Kidney (tissue), 14 donors: ENCODE data around the gene FANCC. TPM values are rescaled to one million over a fixed set of nuclear protein-coding genes. Genes with fewer than 3 reads are reported as not detected.

Experiments
- DNase-seq, 5 donors: peaks; one replicate each; pipeline ENCODE4 v3.0.0-alpha.2; 2013 to 2020
- FAIRE-seq: peaks from 2 replicates; lab custom pipeline; 2012; peaks lifted over from hg19 to GRCh38; lab: Jason Lieb, UNC
- H3K27ac ChIP-seq, 2 donors: one replicate each; pipeline ENCODE4 v1.7.0; 2013; ENCODE audit warnings: low read depth in 2 of 2, low read length in 2 of 2, inconsistent platforms in 1 of 2
- H3K27me3 ChIP-seq: one replicate; pipeline ENCODE4 v1.7.1; 2013; ENCODE audit warnings: low read length, inconsistent platforms; ENCODE audit not compliant: control insufficient read depth, insufficient read depth
- H3K36me3 ChIP-seq, 3 donors: one replicate each; pipeline versions ENCODE4 v1.7.0 to v1.7.1; 2013; ENCODE audit warnings: low read length in 3 of 3, control low read depth in 1 of 3, inconsistent platforms in 1 of 3; ENCODE audit not compliant: insufficient read depth in 3 of 3, control insufficient read depth in 2 of 3
- H3K4me1 ChIP-seq, 3 donors: one replicate each; pipeline versions ENCODE4 v1.7.0 to v1.7.1; 2013; ENCODE audit warnings: low read length in 3 of 3, inconsistent platforms in 1 of 3, low read depth in 1 of 3; ENCODE audit not compliant: control insufficient read depth in 2 of 3, insufficient read depth in 2 of 3
- H3K4me3 ChIP-seq, 3 donors: one replicate each; pipeline versions ENCODE4 v1.7.0 to v1.8.1; 2013; ENCODE audit warnings: low read length in 3 of 3, control low read depth in 1 of 3, inconsistent platforms in 1 of 3
- H3K9ac ChIP-seq, 3 donors: one replicate each; pipeline versions ENCODE4 v1.7.0 to v1.7.1; 2013; ENCODE audit warnings: low read length in 3 of 3, control low read depth in 1 of 3, inconsistent platforms in 1 of 3
- H3K9me3 ChIP-seq, 3 donors: one replicate each; pipeline versions ENCODE4 v1.7.0 to v1.7.1; 2013; ENCODE audit warnings: low read length in 3 of 3, control low read depth in 1 of 3, inconsistent platforms in 1 of 3; ENCODE audit not compliant: control insufficient read depth in 2 of 3, insufficient read depth in 1 of 3
- intact Hi-C: fragments of 100-400 bp; cut with DNase I; formaldehyde crosslinking; loops from one replicate; pipeline ENCODE4 v1.11.1; 2022
- polyA plus RNA-seq: library from polyadenylated mRNA; stranded (reverse); fragments of 350-450 nt; fragmentation: Illumina TruSeq; extraction: RNeasy Lipid Tissue Mini Kit (QIAGEN cat#74804); gene quantifications from one replicate; pipeline ENCODE4 v1.2.3, GENCODE V29; 2014; ENCODE audit warnings: low read depth, low replicate concordance; ENCODE audit not compliant: insufficient read depth
- total RNA-seq: library from RNA; stranded (reverse); fragmentation: NEBNext Ultra II Directional; extraction: Animal tissue kit (Norgen Biotek cat#: 25700); gene quantifications from one replicate; pipeline ENCODE4 v1.2.1, GENCODE V29; 2021
- TF ChIP-seq, protein P1 (sequence below): IDR thresholded peaks from 3 replicates; pipeline ENCODE4 v1.5.1; 2012; ENCODE audit warnings: mild to moderate bottlenecking, moderate library complexity, borderline replicate concordance; ENCODE audit not compliant: insufficient read depth; ENCODE audit errors: extremely low read depth
- donor health status: control.
- donor health status: control.
- donor health status: control.
- donor health status: control.
- donor health status: control.
- donor health status: DM: yes; HTN: yes; CAD: no.
- donor health status: Normal renal cell carcinoma (clear cell type).

The FANCC gene
- total and polyA plus RNA-seq, 2 donors from 2014 or later: 7.5 to 10.8 TPM

DNA sequence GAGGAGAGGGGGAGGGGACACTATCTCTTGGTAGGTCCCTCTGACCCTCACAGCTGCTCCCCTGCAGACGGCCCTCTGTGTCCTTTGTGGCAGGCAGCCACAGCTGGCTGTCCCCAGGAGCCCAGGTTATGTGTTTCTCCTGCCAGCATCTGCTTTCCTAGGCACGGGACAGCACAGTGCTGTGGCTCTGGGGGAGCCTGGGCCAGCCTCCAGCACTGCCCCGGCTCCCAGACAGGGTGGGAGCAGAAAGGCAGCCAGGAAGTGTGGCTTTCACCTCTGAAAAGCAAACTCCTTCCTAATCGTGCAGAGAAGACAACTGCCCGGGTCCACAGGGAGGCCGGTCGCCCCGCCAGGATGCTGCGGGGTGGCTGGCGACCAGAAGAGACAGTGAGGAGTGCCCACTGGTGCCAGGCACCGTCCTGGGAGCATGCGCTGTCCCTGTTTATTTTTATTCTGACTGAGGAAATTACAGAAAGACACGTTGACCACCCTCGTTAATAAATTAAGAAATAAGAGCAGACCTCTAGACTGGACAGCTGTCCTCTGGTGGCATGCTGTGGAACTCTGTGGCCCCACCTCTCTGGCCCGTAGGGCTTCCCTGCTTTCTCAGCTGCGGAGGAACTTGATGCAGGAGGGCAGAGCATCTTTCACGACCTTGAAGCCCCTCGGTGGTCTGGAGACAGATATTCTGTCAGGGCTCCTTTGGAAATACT, 240.3 kb downstream of the FANCC start:
- Histone ChIP-seq H3K27me3 (no peaks in the 10 kb centered on the region), H3K9ac (no peak overlapping the region), H3K36me3 (peaks cover 4 to 31% (median 18%) of the 10 kb centered on the region in 3 donors), H3K4me1 (peaks cover 4 to 33% (median 19%) of the 10 kb centered on the region in 3 donors), H3K4me3 (no peak overlapping the region), H3K9me3 (no peaks in the 10 kb centered on the region), H3K27ac (peak overlapping the region in 1 of 2 donors; percentile 8)
- FAIRE-seq (no peak), DNase-seq (peak in 1 of 5 donors; percentile 37)
- intact Hi-C loops: no loop called here
- TF ChIP-seq, protein P1, sequence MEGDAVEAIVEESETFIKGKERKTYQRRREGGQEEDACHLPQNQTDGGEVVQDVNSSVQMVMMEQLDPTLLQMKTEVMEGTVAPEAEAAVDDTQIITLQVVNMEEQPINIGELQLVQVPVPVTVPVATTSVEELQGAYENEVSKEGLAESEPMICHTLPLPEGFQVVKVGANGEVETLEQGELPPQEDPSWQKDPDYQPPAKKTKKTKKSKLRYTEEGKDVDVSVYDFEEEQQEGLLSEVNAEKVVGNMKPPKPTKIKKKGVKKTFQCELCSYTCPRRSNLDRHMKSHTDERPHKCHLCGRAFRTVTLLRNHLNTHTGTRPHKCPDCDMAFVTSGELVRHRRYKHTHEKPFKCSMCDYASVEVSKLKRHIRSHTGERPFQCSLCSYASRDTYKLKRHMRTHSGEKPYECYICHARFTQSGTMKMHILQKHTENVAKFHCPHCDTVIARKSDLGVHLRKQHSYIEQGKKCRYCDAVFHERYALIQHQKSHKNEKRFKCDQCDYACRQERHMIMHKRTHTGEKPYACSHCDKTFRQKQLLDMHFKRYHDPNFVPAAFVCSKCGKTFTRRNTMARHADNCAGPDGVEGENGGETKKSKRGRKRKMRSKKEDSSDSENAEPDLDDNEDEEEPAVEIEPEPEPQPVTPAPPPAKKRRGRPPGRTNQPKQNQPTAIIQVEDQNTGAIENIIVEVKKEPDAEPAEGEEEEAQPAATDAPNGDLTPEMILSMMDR: no peak

DNA sequence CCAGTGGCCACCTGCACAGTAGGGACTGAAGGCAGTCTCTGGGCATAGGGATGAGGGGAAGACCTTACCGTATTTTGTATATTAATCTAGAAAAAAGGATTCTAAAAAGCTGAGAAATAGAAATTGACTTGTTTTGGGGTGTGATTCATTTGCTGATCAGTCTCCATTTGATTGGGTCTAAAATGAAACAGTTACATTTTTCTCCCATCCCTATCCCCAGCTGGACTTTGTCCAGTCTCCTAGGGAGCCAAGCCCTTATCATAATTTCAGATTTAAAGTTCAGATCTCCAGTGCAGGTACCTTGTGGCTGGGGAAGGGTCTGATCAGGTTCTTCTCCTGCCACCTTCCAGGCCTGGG, 240.8 kb downstream of the FANCC start:
- TF ChIP-seq, protein P1: no peak
- H3K27ac ChIP-seq: peak overlapping the region in 1 of 2 donors; percentile 8
- no peak overlapping the region for H3K9ac ChIP-seq
- peaks cover 4 to 38% (median 25%) of the 10 kb centered on the region in 3 donors for H3K4me1 ChIP-seq
- no peak for DNase-seq
- no peaks in the 10 kb centered on the region for H3K27me3 ChIP-seq
- H3K4me3 ChIP-seq: no peak overlapping the region
- H3K36me3 ChIP-seq: peaks cover 4 to 31% (median 13%) of the 10 kb centered on the region in 3 donors
- no peaks in the 10 kb centered on the region for H3K9me3 ChIP-seq
- intact Hi-C loops: no loop called here
- no peak for FAIRE-seq

DNA sequence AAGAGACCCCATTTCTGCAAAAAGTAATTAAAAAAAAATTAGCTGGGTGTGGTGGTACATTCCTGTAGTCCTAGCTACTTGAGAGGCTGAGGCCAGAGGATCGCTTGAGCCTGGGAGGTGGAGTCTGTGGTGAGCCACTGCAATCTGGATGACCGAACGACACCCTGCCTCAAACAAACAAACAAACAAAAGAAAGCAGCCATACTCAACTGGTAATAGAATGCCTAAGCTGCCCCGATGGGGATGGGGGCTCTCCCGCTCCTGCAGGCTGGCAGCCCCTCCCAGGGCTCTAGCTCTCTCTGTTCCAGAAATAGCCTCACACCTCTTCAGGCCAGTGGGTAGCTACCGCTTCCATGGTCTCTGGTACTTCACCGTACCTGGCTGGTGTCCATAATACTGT, 241.8 kb downstream of the FANCC start:
- no peak for FAIRE-seq
- DNase-seq: peak in 2 of 5 donors; percentile 5 to 27
- Histone ChIP-seq H3K9me3 (no peaks in the 10 kb centered on the region), H3K27me3 (no peaks in the 10 kb centered on the region), H3K36me3 (peaks cover 4 to 25% (median 7%) of the 10 kb centered on the region in 3 donors), H3K9ac (peak overlapping the region in 1 of 3 donors; percentile 1), H3K4me3 (no peak overlapping the region), H3K27ac (no peak overlapping the region), H3K4me1 (peaks cover 4 to 42% (median 34%) of the 10 kb centered on the region in 3 donors)
- intact Hi-C loops: no loop called here
- TF ChIP-seq, protein P1: no peak
